ENCODE measurements around the gene GJB5. TPM values are rescaled to one million over a fixed set of nuclear protein-coding genes. Genes with fewer than 3 reads are reported as not detected.

The GJB5 gene
- total RNA-seq, 3 donors from 2014 or later (not counting 1 experiment from before 2014, with no cell fraction given): not detected

DNA sequence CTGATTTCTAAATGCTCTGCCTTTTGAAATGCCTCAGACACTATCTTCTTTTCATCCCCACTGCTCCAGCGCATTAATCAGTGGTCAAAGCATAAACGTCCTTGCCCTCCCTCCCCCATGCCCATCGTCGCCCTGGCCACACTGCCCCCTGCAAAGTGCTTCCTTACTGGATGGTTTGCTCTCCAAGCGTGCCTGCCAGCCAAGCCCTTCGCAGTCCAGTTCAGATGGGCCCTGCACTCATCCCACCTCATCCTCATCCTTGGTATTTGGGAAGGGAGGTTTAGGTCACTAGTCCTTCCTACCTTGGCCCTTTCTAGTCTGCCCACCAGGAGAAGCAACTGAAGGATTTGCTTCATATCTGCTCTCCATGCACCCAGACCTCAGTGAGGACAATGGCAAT, 41.1 kb downstream of the GJB5 start:
- no peak for ATAC-seq
- Mint-ChIP-seq H3K27ac (no peak overlapping the region), H3K4me1 (peaks cover 5 to 7% of the 10 kb centered on the region in 2 donors), H3K27me3 (ENCODE audit: low read depth in 2 of 2) (peaks cover 6 to 13% of the 10 kb centered on the region in 2 donors), H3K4me3 (no peak overlapping the region), H3K36me3 (no peaks in the 10 kb centered on the region), H3K9me3 (no peaks in the 10 kb centered on the region)
- TF ChIP-seq, protein P1, sequence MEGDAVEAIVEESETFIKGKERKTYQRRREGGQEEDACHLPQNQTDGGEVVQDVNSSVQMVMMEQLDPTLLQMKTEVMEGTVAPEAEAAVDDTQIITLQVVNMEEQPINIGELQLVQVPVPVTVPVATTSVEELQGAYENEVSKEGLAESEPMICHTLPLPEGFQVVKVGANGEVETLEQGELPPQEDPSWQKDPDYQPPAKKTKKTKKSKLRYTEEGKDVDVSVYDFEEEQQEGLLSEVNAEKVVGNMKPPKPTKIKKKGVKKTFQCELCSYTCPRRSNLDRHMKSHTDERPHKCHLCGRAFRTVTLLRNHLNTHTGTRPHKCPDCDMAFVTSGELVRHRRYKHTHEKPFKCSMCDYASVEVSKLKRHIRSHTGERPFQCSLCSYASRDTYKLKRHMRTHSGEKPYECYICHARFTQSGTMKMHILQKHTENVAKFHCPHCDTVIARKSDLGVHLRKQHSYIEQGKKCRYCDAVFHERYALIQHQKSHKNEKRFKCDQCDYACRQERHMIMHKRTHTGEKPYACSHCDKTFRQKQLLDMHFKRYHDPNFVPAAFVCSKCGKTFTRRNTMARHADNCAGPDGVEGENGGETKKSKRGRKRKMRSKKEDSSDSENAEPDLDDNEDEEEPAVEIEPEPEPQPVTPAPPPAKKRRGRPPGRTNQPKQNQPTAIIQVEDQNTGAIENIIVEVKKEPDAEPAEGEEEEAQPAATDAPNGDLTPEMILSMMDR (IDR thresholded peaks at IDR 0.05): no peak
- Histone ChIP-seq H3K36me3 (ENCODE audit: control insufficient read depth, insufficient read depth, low read length) (no peaks in the 10 kb centered on the region), H3K27ac (ENCODE audit: low read length) (no peak overlapping the region), H3K9me3 (ENCODE audit: control insufficient read depth, insufficient read depth, low read length) (no peaks in the 10 kb centered on the region), H3K4me3 (ENCODE audit: low read length) (no peak overlapping the region), H3K27me3 (ENCODE audit: control insufficient read depth, insufficient read depth, low read length) (peaks cover 3% of the 10 kb centered on the region), H3K4me1 (ENCODE audit: control insufficient read depth, insufficient read depth, low read length) (peaks cover 5% of the 10 kb centered on the region)
- DNase-seq: no peak
- 91% methylated on average over 5 of the region's 6 CpGs for WGBS (ENCODE audit: insufficient coverage)
- intact Hi-C loops (cut with micrococcal nuclease): no loop called here

DNA sequence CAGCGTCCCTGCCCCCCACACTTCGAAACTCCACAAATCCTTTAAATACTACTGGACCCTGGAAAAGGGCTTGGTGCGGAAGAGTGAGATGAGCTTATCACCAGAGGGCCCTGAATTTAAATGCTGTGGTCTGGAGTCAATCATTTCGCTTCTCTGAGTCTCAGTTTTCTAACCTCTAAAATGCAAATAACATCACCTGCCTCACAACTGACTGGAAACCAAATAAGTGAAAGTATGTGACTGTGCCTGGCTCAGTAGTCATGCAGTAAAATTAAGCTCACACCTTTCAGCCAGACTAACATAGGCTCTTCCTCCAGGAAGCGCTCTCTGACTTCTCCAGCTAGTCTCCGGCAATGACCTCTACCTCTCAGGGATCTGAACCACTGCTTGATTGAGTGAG, 42.1 kb downstream of the GJB5 start:
- no peak overlapping the region for H3K27ac Mint-ChIP-seq
- H3K4me1 ChIP-seq (ENCODE audit: control insufficient read depth, insufficient read depth, low read length): peaks cover 5% of the 10 kb centered on the region
- intact Hi-C loops (cut with micrococcal nuclease): no loop called here
- no peak for ATAC-seq
- WGBS (ENCODE audit: insufficient coverage): 75% methylated on average over 6 of the region's 6 CpGs
- H3K9me3 Mint-ChIP-seq: no peaks in the 10 kb centered on the region
- no peak for DNase-seq
- peaks cover 3% of the 10 kb centered on the region for H3K27me3 ChIP-seq (ENCODE audit: control insufficient read depth, insufficient read depth, low read length)
- no peak overlapping the region for H3K4me3 Mint-ChIP-seq
- no peak overlapping the region for H3K27ac ChIP-seq (ENCODE audit: low read length)
- no peak overlapping the region for H3K4me3 ChIP-seq (ENCODE audit: low read length)
- H3K9me3 ChIP-seq (ENCODE audit: control insufficient read depth, insufficient read depth, low read length): no peaks in the 10 kb centered on the region
- H3K36me3 ChIP-seq (ENCODE audit: control insufficient read depth, insufficient read depth, low read length): no peaks in the 10 kb centered on the region
- peaks cover 5 to 7% of the 10 kb centered on the region in 2 donors for H3K4me1 Mint-ChIP-seq
- H3K27me3 Mint-ChIP-seq (ENCODE audit: low read depth in 2 of 2): peaks cover 3 to 5% of the 10 kb centered on the region in 2 donors
- H3K36me3 Mint-ChIP-seq: no peaks in the 10 kb centered on the region
- TF ChIP-seq, protein P1 (IDR thresholded peaks at IDR 0.05): no peak

DNA sequence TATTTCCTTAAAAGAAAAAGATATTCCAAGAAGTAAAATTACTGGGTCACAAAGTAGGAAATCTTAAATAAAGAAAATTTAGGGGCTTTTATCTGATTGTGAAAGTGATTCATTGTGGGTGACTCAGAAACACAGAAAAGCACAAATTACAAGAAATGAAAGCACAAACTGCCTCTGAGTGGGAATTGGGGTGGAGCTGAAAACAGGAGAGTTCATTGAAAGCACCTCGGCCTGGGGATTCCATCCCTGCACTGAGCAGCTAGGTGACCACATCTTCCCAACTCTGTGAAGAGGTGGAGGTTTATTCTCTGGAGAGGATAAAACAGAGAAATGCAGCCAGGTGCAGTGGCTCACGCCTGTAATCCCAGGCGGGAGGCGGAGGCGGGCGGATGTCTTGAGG, 45.4 kb downstream of the GJB5 start:
- H3K4me1 ChIP-seq (ENCODE audit: control insufficient read depth, insufficient read depth, low read length): no peaks in the 10 kb centered on the region
- 77% methylated on average over 6 of the region's 6 CpGs for WGBS (ENCODE audit: insufficient coverage)

DNA sequence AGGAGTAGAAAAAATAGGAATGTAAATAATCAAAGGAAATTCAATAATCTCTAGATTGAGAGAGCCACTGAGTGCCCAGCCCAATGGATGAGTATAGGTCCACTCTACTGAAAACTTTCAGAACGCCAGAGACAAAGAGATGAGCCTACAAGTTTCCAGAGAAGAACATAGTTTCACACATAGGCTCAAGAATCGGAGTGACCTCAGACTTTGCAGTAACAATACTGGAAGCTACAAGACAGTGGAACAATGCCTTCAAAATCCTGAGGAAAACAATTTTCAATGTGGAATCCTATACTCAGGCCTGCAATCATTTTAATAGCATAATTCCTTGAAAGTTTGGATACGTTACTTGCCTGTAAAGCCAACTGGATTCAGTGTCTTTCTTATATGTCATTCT, 48.9 kb downstream of the GJB5 start:
- H3K4me1 Mint-ChIP-seq: no peaks in the 10 kb centered on the region
- Histone ChIP-seq H3K36me3 (ENCODE audit: control insufficient read depth, insufficient read depth, low read length) (no peaks in the 10 kb centered on the region), H3K4me3 (ENCODE audit: low read length) (no peak overlapping the region), H3K4me1 (ENCODE audit: control insufficient read depth, insufficient read depth, low read length) (no peaks in the 10 kb centered on the region), H3K27me3 (ENCODE audit: control insufficient read depth, insufficient read depth, low read length) (no peaks in the 10 kb centered on the region), H3K9me3 (ENCODE audit: control insufficient read depth, insufficient read depth, low read length) (no peaks in the 10 kb centered on the region), H3K27ac (ENCODE audit: low read length) (no peak overlapping the region)
- WGBS (ENCODE audit: insufficient coverage): 97% methylated on average over 3 of the region's 3 CpGs
- H3K4me3 Mint-ChIP-seq: no peak overlapping the region
- no peaks in the 10 kb centered on the region for H3K36me3 Mint-ChIP-seq
- H3K27ac Mint-ChIP-seq: no peak overlapping the region
- peaks cover 0 to 4% of the 10 kb centered on the region in 2 donors for H3K9me3 Mint-ChIP-seq
- ATAC-seq (no peak), DNase-seq (no peak)
- no peaks in the 10 kb centered on the region for H3K27me3 Mint-ChIP-seq (ENCODE audit: low read depth in 2 of 2)
- intact Hi-C loops (cut with micrococcal nuclease): no loop called here
- TF ChIP-seq, protein P1 (IDR thresholded peaks at IDR 0.05): no peak

More for the DNA sequence above, 45.4 kb downstream of the GJB5 start:
- TF ChIP-seq, protein P1 (IDR thresholded peaks at IDR 0.05): no peak
- intact Hi-C loops (cut with micrococcal nuclease): no loop called here
- H3K9me3 ChIP-seq (ENCODE audit: control insufficient read depth, insufficient read depth, low read length): no peaks in the 10 kb centered on the region
- Mint-ChIP-seq H3K4me1 (no peaks in the 10 kb centered on the region), H3K27ac (no peak overlapping the region), H3K4me3 (no peak overlapping the region), H3K36me3 (no peaks in the 10 kb centered on the region), H3K27me3 (ENCODE audit: low read depth in 2 of 2) (no peaks in the 10 kb centered on the region), H3K9me3 (peaks cover 0 to 4% of the 10 kb centered on the region in 2 donors)
- H3K4me3 ChIP-seq (ENCODE audit: low read length): no peak overlapping the region
- H3K27ac ChIP-seq (ENCODE audit: low read length): no peak overlapping the region
- H3K27me3 ChIP-seq (ENCODE audit: control insufficient read depth, insufficient read depth, low read length): no peaks in the 10 kb centered on the region
- DNase-seq: no peak
- H3K36me3 ChIP-seq (ENCODE audit: control insufficient read depth, insufficient read depth, low read length): no peaks in the 10 kb centered on the region
- no peak for ATAC-seq

Measured in natural killer cell (primary cell).